ENCODE measurements around the gene UBL3.

- no peak for TF ChIP-seq POLR2AphosphoS5 (IDR thresholded peaks at IDR 0.05; ENCODE audit: low read depth, low read length)
- TF ChIP-seq PHF8 (conservative IDR thresholded peaks at IDR 0.05; ENCODE audit: low read depth, low read length), result no peak
- no peak for TF ChIP-seq TAF1 (IDR thresholded peaks at IDR 0.05; ENCODE audit: low read depth, low read length)
- TF ChIP-seq CTCF (IDR thresholded peaks at IDR 0.05; ENCODE audit: control extremely low read depth in 1 of 3, insufficient read depth in 1 of 3, low read depth in 1 of 3, low read length in 3 of 3), result no peak
- no peak for TF ChIP-seq CTBP2 (IDR thresholded peaks at IDR 0.05; ENCODE audit: borderline replicate concordance, insufficient read depth, insufficient read length, low read length)
- TF ChIP-seq CREB1 (IDR thresholded peaks at IDR 0.05), result no peak
- TF ChIP-seq RAD21 (IDR thresholded peaks at IDR 0.05 in 1 of 2, conservative IDR thresholded peaks at IDR 0.05 in 1 of 2; ENCODE audit: low read depth in 2 of 2, low read length in 2 of 2), result no peak
- no peak for TF ChIP-seq RFX5 (IDR thresholded peaks at IDR 0.05; ENCODE audit: borderline replicate concordance, low read depth, low read length)
- no peak for TF ChIP-seq GABPA (IDR thresholded peaks at IDR 0.05; ENCODE audit: borderline replicate concordance, insufficient read depth, low read length)
- TF ChIP-seq MAFK (IDR thresholded peaks at IDR 0.05; ENCODE audit: low read depth, low read length), result no peak
These were observed 27.7 kb upstream of the UBL3 start for GRCh38 chr13:29878101-29878500.
